Measurements from ENCODE around the gene NLGN1.

Gene NLGN1

DNA sequence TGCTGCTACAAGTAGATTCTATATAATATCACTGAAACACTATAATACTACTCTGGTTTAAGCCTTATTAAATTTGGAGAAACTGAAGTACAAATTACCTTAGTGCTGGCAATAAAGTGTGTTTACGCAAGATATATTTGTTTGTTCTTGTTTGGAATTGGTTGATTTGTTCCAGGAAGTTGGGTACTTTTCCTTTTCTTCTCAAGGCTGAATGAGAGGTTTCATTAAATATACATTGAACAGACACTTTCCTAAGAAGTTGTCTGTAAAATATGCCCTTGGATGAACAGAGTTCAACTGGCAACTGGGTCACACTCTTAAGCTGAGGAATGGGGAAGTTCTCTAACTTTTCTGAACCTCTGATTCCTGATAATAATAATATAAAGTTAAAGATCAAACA is 919.5 kb downstream of the NLGN1 start:
- DNase-seq = no peak

GRCh38 chr3:174318181-174318580 is 920.6 kb downstream of the NLGN1 start:
- no peak for DNase-seq

GRCh38 chr3:174321548-174321947 is 924.0 kb downstream of the NLGN1 start:
- no peak for DNase-seq

DNA sequence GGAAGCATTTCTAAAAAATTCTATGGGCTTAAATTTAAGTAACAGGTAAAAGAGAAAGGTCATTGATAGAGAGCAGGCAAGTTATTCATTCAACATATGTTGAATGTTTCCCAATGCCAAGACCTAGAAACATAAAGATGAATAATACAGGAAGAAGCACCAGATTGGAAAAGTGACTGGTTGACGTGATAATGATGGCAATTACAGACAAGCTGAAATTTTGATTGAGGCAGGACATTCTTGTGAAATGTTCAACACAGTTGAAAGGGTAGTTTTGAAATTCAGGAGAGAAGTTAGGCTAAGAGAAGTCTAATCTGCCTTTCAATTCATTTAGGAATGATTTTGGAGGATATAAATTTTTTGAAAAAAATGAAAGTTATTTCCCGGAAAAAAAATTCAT is 925.2 kb downstream of the NLGN1 start:
- DNase-seq = no peak

- DNase-seq = no peak
Observed at GRCh38 chr3:174325171-174325570, 927.6 kb downstream of the NLGN1 start.

DNA sequence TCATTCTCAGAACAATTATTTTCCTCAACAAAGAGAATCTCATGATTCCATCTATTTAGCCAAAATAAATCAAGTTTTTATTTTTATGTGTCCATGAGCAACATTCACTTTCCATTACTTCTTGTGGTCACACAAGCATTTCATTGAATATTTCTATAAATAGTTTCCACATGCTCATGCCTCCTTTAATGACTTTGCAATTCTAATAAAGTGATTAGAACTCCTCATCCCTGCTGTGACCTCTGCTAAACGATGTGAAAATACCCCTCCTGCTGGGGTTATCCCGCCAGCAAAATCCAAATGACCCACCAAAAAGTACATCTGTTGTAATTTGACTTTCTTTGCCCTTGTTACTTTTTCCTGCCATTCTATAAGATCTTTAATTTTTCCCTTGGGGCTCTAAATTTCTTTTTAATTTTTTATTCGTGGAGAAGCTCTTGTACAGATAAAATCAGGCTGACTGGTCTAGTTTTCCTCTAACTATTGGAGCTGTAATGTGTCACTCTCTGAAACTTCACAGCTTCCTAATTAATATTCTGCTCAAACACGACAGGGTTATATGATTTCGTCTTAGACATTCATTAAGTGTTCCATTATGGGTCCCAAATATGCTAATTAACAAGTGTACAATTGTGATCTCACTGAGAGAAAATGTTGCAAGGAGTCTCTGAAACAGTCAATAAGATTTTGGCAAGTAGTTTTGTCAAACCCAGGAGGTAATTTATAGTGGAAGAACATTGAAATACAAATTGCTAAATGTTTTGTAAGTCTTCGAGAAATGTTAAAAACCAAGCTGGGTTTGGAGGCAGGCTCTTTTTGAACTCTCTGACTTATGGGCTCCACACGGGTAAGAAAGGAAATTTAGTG is 928.5 kb downstream of the NLGN1 start:
- DNase-seq = no peak

- no peak for DNase-seq
Observed at GRCh38 chr3:174329321-174329720, 931.8 kb downstream of the NLGN1 start.

- DNase-seq = no peak
Observed at GRCh38 chr3:174330303-174330702, 932.8 kb downstream of the NLGN1 start.

DNA sequence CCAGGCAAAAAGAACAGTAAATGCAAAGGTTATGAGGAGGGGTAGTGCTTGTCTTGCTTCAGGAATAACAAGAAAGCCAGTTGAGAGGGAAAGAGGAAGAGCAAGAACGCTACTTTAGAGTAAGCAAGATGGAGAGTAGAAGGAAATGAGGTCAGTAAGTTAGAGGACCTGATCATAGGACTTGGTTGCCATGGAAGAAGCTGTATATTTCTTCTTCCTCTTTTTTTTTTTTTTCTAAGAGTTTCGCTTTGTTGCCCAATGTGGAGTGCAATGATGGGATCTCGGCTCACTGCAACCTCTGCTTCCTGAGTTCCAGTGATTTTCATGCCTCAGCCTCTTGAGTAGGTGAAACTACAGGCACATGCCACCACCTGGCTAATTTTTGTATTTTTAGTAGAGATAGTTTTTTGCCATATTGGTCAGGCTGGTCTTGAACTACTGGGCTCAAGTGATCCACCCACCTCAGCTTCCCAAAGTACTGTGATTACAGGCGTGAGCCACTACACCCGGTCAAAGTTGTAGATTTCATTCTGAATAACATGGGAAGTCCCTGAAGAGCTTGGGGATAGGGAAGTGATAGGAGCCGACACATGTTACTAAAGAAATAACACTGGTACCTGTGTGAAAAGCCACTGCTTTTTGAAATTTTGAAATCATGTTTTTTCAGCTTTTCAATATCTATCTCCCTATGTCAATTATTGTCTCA is 933.7 kb downstream of the NLGN1 start:
- DNase-seq = no peak

- DNase-seq = no peak
Observed at GRCh38 chr3:174332391-174332790, 934.8 kb downstream of the NLGN1 start.

DNA sequence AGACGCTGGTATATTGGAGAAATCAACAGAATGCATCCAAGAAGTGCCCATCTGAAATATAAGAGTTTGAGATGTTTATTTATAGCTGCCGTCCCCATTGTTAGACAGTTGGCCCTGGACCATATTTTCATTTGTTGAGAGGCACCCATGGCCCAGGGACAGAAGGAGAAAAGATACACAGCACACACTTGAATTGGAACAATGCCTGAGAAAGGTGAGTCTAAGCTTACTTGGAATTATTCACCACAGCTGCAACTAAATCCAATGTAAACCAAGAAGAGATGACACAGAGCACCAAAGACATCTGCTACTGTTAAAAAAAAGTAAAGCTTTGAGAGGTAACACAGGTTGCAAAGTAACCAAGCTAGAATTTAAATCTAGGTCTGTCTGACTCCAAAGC is 936.1 kb downstream of the NLGN1 start:
- no peak for DNase-seq

- no peak for DNase-seq
Observed at GRCh38 chr3:174334111-174334510, 936.6 kb downstream of the NLGN1 start.

GRCh38 chr3:174335324-174335723 is 937.8 kb downstream of the NLGN1 start:
- no peak for DNase-seq

DNA sequence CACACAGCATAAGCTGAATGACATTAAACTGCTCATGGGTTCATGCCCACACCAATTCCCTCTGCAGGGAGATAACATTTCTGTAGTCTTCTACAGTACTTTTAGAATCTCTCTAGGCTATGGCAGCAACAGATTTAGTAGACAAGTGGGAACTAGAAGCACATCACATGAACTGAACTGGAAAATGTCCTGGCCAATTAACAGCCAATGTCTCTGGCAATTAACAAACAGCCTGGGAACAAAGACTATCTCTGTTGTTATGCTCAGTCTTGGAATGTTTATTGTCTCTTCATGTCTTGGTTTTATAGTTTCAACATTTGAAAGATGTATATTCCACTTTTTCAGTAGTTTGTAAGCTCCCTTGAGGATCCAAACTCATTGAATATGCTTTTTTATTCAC is 938.4 kb downstream of the NLGN1 start:
- DNase-seq = no peak
